Tibial nerve (tissue), 4 donors: ENCODE results near the gene KIF6.

ENCODE experiments used
- CTCF ChIP-seq, 5 experiments: fragments of 200-600 bp in 3 of 5; fragments of 450-650 bp in 2 of 5; sonication (generic) in 3 of 5; IDR thresholded peaks; one replicate each; pipeline ENCODE4 v1.5.1; 2016 to 2019; ENCODE audit warnings: antibody characterized with exemption in 5 of 5, mild to moderate bottlenecking in 3 of 5, moderate library complexity in 2 of 5
- EP300 ChIP-seq, 2 donors: sonication (generic); formaldehyde crosslinking; IDR thresholded peaks; one replicate each; pipeline ENCODE4 v1.6.1; 2017; ENCODE audit warnings: antibody characterized with exemption in 2 of 2, mild to moderate bottlenecking in 1 of 2
- POLR2A ChIP-seq, 2 donors: fragments of 450-650 bp; IDR thresholded peaks; one replicate each; pipeline ENCODE4 v1.6.1; 2017; ENCODE audit warnings: antibody characterized with exemption in 2 of 2, mild to moderate bottlenecking in 2 of 2, moderate library complexity in 2 of 2

DNA sequence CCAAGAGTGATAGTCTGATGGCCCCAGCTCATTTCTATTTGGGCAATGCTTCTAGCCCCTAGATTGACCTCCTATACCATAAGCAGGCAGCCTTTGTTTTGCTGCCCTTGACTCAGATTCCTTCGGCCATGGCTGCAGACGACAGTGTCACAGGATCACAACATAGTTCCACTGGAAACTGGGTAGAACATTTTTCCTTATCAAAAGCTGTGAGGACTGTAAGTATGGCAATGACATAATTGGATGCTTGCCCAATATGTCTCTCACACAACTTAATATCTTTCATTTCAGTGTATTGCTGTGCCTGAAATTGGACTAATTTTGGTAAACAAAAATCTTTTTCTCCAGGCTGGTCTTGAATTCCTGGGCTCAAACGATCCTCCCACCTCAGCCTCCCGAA, 22.9 kb downstream of the KIF6 start:
- TF ChIP-seq CTCF (IDR thresholded peaks at IDR 0.05) (no peak), POLR2A (IDR thresholded peaks at IDR 0.05) (no peak), EP300 (IDR thresholded peaks at IDR 0.05) (no peak)
